ENCODE measurements around the gene SOX9. TPM values are rescaled to one million over a fixed set of nuclear protein-coding genes. Genes with fewer than 3 reads are reported as not detected.

The SOX9 gene
- total RNA-seq, 4 donors from 2014 or later: 15.5 to 32.6 (median 23.3) TPM

DNA sequence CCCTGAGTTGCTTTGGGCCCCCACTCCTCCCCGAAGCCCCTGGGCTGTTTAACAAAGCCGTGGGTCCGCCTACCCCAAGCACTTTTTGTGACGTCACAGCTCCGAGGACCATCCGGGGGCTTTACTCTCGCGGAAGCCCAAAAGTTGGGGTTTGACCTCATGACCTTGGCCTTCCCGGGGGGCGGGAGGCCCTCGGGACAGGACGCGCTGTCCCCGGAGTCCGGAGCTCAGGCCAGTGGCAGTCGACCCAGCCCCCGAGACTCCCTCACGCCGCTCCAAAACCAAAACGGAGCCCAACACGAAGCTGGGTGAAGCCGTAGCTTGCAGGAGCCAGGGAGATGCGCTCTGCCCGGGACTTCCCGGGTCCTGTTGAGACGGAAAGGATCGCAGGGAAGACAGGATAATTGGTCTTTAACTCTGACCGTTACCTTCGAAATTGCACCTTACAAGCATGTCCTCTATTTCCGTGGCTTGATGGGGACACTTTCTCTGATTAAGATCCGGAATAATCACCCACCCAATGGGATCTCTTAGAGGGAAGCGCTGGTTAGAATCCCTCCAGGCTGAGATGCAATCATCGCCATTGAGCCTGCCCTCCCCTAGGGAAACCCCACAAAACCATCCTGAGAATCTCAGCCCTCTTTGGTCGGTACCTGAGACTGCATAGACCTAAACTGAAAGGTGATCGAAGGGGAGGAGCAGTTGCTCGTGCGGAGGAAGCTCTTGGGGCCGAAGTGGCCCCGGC, 4.9 kb upstream of the SOX9 start:
- H3K4me3 ChIP-seq (replicated peaks in 1 of 3): no peak overlapping the region
- no peak overlapping the region for H3K27ac ChIP-seq
- WGBS, 2 donors: 56 to 60% methylated on average over 38 to 39 of the region's 39 CpGs
- H3K9me3 ChIP-seq: no peaks in the 10 kb centered on the region
- no peaks in the 10 kb centered on the region for H3K27me3 ChIP-seq
- TF ChIP-seq POLR2A (IDR thresholded peaks at IDR 0.05): no peak
- TF ChIP-seq, protein P1, sequence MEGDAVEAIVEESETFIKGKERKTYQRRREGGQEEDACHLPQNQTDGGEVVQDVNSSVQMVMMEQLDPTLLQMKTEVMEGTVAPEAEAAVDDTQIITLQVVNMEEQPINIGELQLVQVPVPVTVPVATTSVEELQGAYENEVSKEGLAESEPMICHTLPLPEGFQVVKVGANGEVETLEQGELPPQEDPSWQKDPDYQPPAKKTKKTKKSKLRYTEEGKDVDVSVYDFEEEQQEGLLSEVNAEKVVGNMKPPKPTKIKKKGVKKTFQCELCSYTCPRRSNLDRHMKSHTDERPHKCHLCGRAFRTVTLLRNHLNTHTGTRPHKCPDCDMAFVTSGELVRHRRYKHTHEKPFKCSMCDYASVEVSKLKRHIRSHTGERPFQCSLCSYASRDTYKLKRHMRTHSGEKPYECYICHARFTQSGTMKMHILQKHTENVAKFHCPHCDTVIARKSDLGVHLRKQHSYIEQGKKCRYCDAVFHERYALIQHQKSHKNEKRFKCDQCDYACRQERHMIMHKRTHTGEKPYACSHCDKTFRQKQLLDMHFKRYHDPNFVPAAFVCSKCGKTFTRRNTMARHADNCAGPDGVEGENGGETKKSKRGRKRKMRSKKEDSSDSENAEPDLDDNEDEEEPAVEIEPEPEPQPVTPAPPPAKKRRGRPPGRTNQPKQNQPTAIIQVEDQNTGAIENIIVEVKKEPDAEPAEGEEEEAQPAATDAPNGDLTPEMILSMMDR (IDR thresholded peaks at IDR 0.05): no peak
- no peak for DNase-seq
- intact Hi-C loops (cut with DNase I): loop anchor here (5.0 kb wide), 1 partner anchor 644 kb away; no protein-coding TSS in a partner anchor
- peaks cover 5 to 19% of the 10 kb centered on the region in 2 donors for H3K4me1 ChIP-seq
- no peaks in the 10 kb centered on the region for H3K36me3 ChIP-seq

DNA sequence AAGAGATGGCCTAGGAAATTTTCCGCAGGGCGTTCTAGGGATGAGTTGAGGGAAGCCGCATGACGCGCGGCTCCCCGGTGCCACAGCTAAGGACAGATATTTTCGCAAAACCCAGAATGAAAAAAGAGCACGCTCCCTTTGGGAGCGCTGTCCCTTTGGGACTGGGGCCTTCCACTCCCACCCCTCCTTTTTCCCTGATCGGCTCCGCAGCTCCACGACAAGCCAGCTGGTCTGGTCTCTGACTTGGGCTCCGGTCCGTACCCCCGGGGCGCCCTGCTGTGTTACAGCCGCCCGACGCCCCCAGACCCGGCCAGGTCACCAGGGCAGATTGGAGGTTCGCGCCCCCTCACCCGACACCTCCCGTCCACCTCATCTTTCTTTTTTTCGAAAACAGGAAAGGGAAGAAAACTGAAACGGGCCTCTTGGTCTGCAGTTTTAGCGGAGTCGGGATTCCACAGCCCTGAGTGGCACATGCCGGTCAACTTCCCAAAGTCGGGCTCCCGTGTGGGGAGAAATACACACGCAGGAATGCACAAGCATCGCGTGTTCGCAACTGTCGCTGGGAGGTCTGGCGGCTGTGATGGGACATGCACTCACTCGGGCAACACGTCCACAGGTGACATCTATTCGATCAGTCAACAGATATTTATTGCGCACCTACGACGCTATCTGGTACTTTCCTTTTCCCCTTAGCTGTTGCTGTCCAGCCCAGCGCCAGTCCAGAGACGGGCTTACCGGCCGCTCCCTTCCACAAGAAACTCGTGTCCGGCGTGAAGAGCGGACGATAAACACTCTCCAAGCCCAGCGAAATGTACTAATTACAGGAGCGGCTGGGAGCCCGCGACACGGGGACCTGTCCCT, 3.9 kb upstream of the SOX9 start:
- Histone ChIP-seq H3K4me3 (replicated peaks in 1 of 3) (peak overlapping the region in 2 of 3 donors; percentile 28 to 33), H3K4me1 (peaks cover 5 to 19% of the 10 kb centered on the region in 2 donors)

DNA sequence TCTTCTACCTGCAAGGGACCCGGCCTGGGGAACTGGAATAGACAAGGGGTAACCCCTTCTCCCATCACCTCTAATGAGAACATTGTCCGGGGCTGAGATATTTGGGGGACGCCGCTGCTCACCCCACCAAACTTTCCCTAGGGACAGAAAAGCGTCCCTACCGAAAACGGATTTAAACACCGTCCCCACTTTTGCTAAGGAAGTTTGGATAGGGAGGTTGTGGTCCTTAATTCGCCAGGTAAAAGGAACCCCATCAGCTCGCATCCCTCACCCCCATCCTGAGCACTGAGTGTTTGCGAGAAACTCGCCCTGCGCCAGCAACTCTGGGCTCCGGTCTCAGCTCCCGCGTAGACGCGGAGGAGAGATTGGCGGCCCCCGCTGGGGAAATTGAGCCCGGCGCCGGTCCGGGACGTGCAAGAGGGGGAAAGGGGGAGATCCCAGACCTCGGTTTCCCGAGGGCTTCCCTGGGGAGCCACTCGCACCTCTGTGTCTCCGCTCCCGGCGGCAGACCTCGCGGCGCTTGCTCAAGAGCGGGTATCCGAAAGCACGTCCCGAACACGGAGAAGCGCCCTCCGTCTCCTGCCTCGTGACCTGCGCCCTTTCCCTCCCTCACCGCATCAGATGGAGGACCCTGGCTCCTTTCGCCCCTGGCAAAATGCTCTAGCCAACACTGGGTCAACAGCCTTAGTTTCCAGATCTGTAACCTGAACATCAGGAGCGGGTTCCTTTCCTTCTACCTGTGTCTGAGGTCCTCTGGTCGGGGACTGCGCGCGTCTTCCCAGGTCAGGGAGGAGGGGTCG, 3.1 kb upstream of the SOX9 start:
- H3K9me3 ChIP-seq: no peaks in the 10 kb centered on the region
- H3K4me3 ChIP-seq (replicated peaks in 1 of 3): peak overlapping the region; percentile 1 to 33 (median 28)
- H3K36me3 ChIP-seq: no peaks in the 10 kb centered on the region
- TF ChIP-seq POLR2A (IDR thresholded peaks at IDR 0.05): no peak
- TF ChIP-seq, protein P1 (IDR thresholded peaks at IDR 0.05): no peak
- H3K27ac ChIP-seq: no peak overlapping the region
- intact Hi-C loops (cut with DNase I): loop anchor here (5.0 kb wide), 1 partner anchor 645 kb away; no protein-coding TSS in a partner anchor
- H3K4me1 ChIP-seq: peaks cover 5 to 20% of the 10 kb centered on the region in 2 donors
- peak; percentile 26 to 32 for DNase-seq
- 4% methylated on average over 8 to 29 of the region's 51 CpGs for WGBS, 2 donors
- H3K27me3 ChIP-seq: no peaks in the 10 kb centered on the region

More for the DNA sequence above, 3.9 kb upstream of the SOX9 start:
- Histone ChIP-seq H3K36me3 (no peaks in the 10 kb centered on the region), H3K27ac (no peak overlapping the region), H3K9me3 (no peaks in the 10 kb centered on the region), H3K27me3 (no peaks in the 10 kb centered on the region)
- intact Hi-C loops (cut with DNase I): loop anchor here (5.0 kb wide), 1 partner anchor 645 kb away; no protein-coding TSS in a partner anchor
- WGBS, 2 donors: 19 to 21% methylated on average over 54 to 57 of the region's 58 CpGs
- TF ChIP-seq, protein P1 (IDR thresholded peaks at IDR 0.05): no peak
- TF ChIP-seq POLR2A (IDR thresholded peaks at IDR 0.05): no peak
- DNase-seq: peak; percentile 44 to 55

DNA sequence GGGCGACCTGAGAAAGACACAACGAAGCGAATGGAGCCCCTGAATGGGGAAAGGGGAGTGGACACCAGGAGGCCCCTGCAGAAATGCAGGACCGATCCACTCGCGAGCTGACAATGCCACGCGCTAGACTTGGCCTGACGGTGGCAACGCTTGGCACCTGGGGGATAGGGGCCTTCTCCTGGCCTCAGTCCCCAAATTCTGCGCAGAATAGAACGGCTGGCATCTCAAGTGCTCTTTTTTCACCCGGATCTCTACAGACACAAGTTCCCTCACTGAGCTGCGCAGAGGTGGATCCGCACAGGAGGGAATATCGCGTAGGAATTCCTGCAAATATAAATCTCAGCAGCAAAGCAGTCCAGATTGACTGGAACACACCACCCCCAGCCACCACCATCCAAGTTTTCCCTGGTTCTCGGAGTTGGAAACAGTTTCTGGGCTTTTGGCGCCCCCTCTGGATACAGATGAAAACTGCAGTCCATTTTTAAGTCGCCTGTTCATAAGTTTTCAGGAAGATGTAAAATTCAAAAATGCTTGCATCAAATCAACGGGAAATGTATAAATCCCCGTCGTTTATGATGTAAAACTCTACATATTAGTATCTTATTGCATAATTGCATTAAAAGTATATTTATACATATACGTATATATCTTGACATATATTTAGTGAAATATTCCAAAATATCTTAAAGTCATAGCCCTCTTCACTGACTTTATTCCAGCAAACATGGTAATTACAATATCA, 2.3 kb upstream of the SOX9 start:
- TF ChIP-seq, protein P1 (IDR thresholded peaks at IDR 0.05): peak; percentile 77 to 95 (median 89)
- TF ChIP-seq POLR2A (IDR thresholded peaks at IDR 0.05): no peak
- Histone ChIP-seq H3K27me3 (no peaks in the 10 kb centered on the region), H3K4me1 (peaks cover 9 to 26% of the 10 kb centered on the region in 2 donors), H3K27ac (no peak overlapping the region), H3K36me3 (peaks cover 0 to 2% of the 10 kb centered on the region in 2 donors), H3K9me3 (no peaks in the 10 kb centered on the region), H3K4me3 (replicated peaks in 1 of 3) (peak overlapping the region; percentile 1 to 33 (median 28))
- 3% methylated on average over 18 to 23 of the region's 24 CpGs for WGBS, 2 donors
- intact Hi-C loops (cut with DNase I): loop anchor here (5.0 kb wide), 1 partner anchor 646 kb away; no protein-coding TSS in a partner anchor
- peak; percentile 78 to 81 for DNase-seq

Data from thyroid gland (tissue), 4 donors.